Sigmoid colon (tissue), 4 donors: ENCODE results near the gene KMT2D.

Source experiments
- EP300 ChIP-seq, 4 donors: sonication (generic); formaldehyde crosslinking; IDR thresholded peaks; one replicate each; pipeline ENCODE4 v1.6.1; 2017; ENCODE audit warnings: antibody characterized with exemption in 4 of 4
- POLR2A ChIP-seq, 2 donors: fragments of 450-650 bp; IDR thresholded peaks; one replicate each; pipeline ENCODE4 v1.6.1; 2016; ENCODE audit warnings: antibody characterized with exemption in 2 of 2, mild to moderate bottlenecking in 2 of 2, moderate library complexity in 2 of 2
- POLR2AphosphoS5 ChIP-seq, 4 donors: sonication (generic); formaldehyde crosslinking; IDR thresholded peaks; one replicate each; pipeline ENCODE4 v1.6.1; 2017; ENCODE audit warnings: antibody characterized with exemption in 4 of 4
- TF ChIP-seq, protein P1 (sequence below), 4 experiments: fragments of 450-650 bp in 3 of 4; fragments of 200-600 bp in 1 of 4; IDR thresholded peaks; one replicate each; pipeline ENCODE4 v1.5.1; 2016 to 2019; ENCODE audit warnings: antibody characterized with exemption in 4 of 4, mild to moderate bottlenecking in 3 of 4, moderate library complexity in 2 of 4

DNA sequence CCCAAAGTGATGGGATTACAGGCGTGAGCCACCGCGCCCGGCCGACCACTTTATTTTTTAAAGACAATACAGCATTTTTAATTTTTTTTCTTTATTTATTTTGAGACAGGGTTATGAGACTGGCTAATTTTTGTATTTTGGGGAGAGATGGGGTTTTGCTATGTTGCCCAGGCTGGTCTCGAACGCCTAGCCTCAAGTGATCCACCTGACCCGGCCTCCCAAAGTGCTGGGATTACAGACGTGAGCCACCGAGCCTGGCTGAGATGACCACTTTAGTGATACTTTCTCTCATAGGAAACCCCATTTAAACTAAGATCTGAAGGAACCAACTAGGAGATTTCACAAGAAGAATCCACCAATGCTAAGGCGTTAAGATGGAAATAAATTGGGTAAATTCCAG is 10.4 kb upstream of the KMT2D start:
- no peak for TF ChIP-seq POLR2AphosphoS5 (IDR thresholded peaks at IDR 0.05)
- TF ChIP-seq, protein P1, sequence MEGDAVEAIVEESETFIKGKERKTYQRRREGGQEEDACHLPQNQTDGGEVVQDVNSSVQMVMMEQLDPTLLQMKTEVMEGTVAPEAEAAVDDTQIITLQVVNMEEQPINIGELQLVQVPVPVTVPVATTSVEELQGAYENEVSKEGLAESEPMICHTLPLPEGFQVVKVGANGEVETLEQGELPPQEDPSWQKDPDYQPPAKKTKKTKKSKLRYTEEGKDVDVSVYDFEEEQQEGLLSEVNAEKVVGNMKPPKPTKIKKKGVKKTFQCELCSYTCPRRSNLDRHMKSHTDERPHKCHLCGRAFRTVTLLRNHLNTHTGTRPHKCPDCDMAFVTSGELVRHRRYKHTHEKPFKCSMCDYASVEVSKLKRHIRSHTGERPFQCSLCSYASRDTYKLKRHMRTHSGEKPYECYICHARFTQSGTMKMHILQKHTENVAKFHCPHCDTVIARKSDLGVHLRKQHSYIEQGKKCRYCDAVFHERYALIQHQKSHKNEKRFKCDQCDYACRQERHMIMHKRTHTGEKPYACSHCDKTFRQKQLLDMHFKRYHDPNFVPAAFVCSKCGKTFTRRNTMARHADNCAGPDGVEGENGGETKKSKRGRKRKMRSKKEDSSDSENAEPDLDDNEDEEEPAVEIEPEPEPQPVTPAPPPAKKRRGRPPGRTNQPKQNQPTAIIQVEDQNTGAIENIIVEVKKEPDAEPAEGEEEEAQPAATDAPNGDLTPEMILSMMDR (IDR thresholded peaks at IDR 0.05), result no peak
- no peak for TF ChIP-seq POLR2A (IDR thresholded peaks at IDR 0.05)
- no peak for TF ChIP-seq EP300 (IDR thresholded peaks at IDR 0.05)
